Astrocyte (in vitro differentiated cells and primary cell): ENCODE measurements around the gene KIFAP3.

Experiments
- CTCF ChIP-seq: IDR thresholded peaks from 2 replicates; pipeline ENCODE4 v1.5.1; 2011; ENCODE audit warnings: low read depth, mild to moderate bottlenecking, inconsistent platforms, low read length, moderate library complexity; ENCODE audit not compliant: insufficient read depth
- EZH2 ChIP-seq: IDR thresholded peaks from 2 replicates; pipeline ENCODE4 v1.6.1; 2012; ENCODE audit warnings: mild to moderate bottlenecking, low read length, inconsistent platforms; ENCODE audit not compliant: insufficient read depth

GRCh38 chr1:169989246-169989645 is 85.2 kb downstream of the KIFAP3 start:
- TF ChIP-seq CTCF (no peak), EZH2 (no peak)
